Activated CD8-positive, alpha-beta memory T cell treated with anti-CD3 and anti-CD28 coated beads for 1 hour (primary cell): ENCODE results near the gene UPK3A.
"Not testable (repeated sequence)": the region's sequence is repeated elsewhere in the genome, so short reads cannot be mapped to it uniquely, and the experiment has no call there.

ENCODE experiments used
- DNase-seq, 2 donors: peaks; one replicate each; pipeline ENCODE4 v3.0.0-alpha.2; 2020; ENCODE audit warnings: low read depth in 1 of 2; ENCODE audit errors: extremely low read depth in 1 of 2

UPK3A gene

GRCh38 chr22:45278125-45278524 is 6.6 kb upstream of the UPK3A start:
- no peak for DNase-seq

- no peak for DNase-seq
Measured at GRCh38 chr22:45280587-45280980, 4.2 kb upstream of the UPK3A start.

- DNase-seq = no peak
Measured at GRCh38 chr22:45281010-45281409, 3.7 kb upstream of the UPK3A start.

- DNase-seq = no peak
Measured at GRCh38 chr22:45285263-45286058, 712 bp downstream of the UPK3A start.

GRCh38 chr22:45286854-45287551 is 2.3 kb downstream of the UPK3A start:
- no peak for DNase-seq

GRCh38 chr22:45290410-45290936 is 5.7 kb downstream of the UPK3A start:
- no peak for DNase-seq

GRCh38 chr22:45291061-45291930 is 6.5 kb downstream of the UPK3A start:
- DNase-seq = no peak

- DNase-seq = no peak
Measured at GRCh38 chr22:45291931-45292290, 7.2 kb downstream of the UPK3A start.

GRCh38 chr22:45292731-45293442 is 8.1 kb downstream of the UPK3A start:
- DNase-seq = no peak

- no peak for DNase-seq
Measured at GRCh38 chr22:45294030-45294429, 9.3 kb downstream of the UPK3A start.

GRCh38 chr22:45295004-45295403 is 10.3 kb downstream of the UPK3A start:
- DNase-seq = not testable (repeated sequence)

GRCh38 chr22:45295492-45295891 is 10.7 kb downstream of the UPK3A start:
- DNase-seq = no peak

GRCh38 chr22:45296628-45297297 is 12.0 kb downstream of the UPK3A start:
- no peak for DNase-seq

GRCh38 chr22:45298934-45299505 is 14.3 kb downstream of the UPK3A start:
- no peak for DNase-seq

GRCh38 chr22:45302751-45303150 is 18.0 kb downstream of the UPK3A start:
- DNase-seq = no peak

- DNase-seq = no peak
Measured at GRCh38 chr22:45303181-45303580, 18.4 kb downstream of the UPK3A start.

GRCh38 chr22:45304971-45305370 is 20.2 kb downstream of the UPK3A start:
- no peak for DNase-seq

GRCh38 chr22:45305456-45306075 is 20.8 kb downstream of the UPK3A start:
- no peak for DNase-seq

- DNase-seq = no peak
Measured at GRCh38 chr22:45306139-45306538, 21.4 kb downstream of the UPK3A start.
